Endothelial cell of umbilical vein (primary cell): ENCODE measurements around the gene ANKRD44. TPM values are rescaled to one million over a fixed set of nuclear protein-coding genes. Genes with fewer than 3 reads are reported as not detected.

ENCODE experiments used
- BruUV-seq: library from RNA; stranded (reverse); fragments of 400-500 nt; replicated peaks from 2 replicates; lab custom pipeline; 2021; lab: Mats Ljungman, UMichigan
- CTCF ChIA-PET: fragments of 300-600, 350-600 bp; sonication (Branson Sonifier 250); formaldehyde crosslinking; loops from one replicate; lab custom pipeline; 2021; ENCODE audit warnings: antibody characterized with exemption, inconsistent platforms; lab: Charles Lee
- POLR2A ChIA-PET: fragments of 300-600, 350-600 bp; sonication (Branson Sonifier 250); formaldehyde crosslinking; loops from one replicate; lab custom pipeline; 2021; ENCODE audit warnings: antibody characterized with exemption, inconsistent platforms; lab: Charles Lee
- DNase-seq: peaks from one replicate; pipeline ENCODE4 v3.0.0-alpha.2; 2011; ENCODE audit warnings: low read depth, low spot score
- FAIRE-seq: peaks from 2 replicates; lab custom pipeline; 2011; peaks lifted over from hg19 to GRCh38; lab: Jason Lieb, UNC
- H2AFZ ChIP-seq: 2 replicates; pipeline ENCODE4 v1.6.0; 2012; ENCODE audit warnings: low read depth, low read length, control low read depth, inconsistent platforms
- H3K27ac ChIP-seq: 2 replicates; pipeline ENCODE4 v1.5.1; 2011; ENCODE audit warnings: low read depth, mild to moderate bottlenecking, control low read depth, low read length, moderate library complexity; ENCODE audit not compliant: insufficient read depth
- H3K27me3 ChIP-seq, 2 experiments: 2 replicates each; pipeline versions ENCODE4 v1.6.0 to v1.6.1; 2011; ENCODE audit warnings: low read length in 2 of 2, mixed read lengths in 1 of 2; ENCODE audit not compliant: control insufficient read depth in 2 of 2, insufficient read depth in 2 of 2
- H3K36me3 ChIP-seq, 2 experiments: 2 replicates in 1 of 2; 3 replicates in 1 of 2; pipeline ENCODE4 v1.5.1; 2011; ENCODE audit warnings: low read length in 2 of 2, mild to moderate bottlenecking in 1 of 2, moderate library complexity in 1 of 2; ENCODE audit not compliant: control insufficient read depth in 2 of 2, insufficient read depth in 2 of 2; ENCODE audit errors: extremely low read depth in 1 of 2
- H3K4me1 ChIP-seq: 3 replicates; pipeline ENCODE4 v1.5.1; 2011; ENCODE audit warnings: mild to moderate bottlenecking, low read length; ENCODE audit not compliant: control insufficient read depth, insufficient read depth; ENCODE audit errors: extremely low read depth
- H3K4me2 ChIP-seq: 2 replicates; pipeline ENCODE4 v1.6.1; 2011; ENCODE audit warnings: low read length, control low read depth, mixed read lengths; ENCODE audit not compliant: insufficient read depth
- H3K4me3 ChIP-seq, 3 experiments: fragments of 200-600 bp in 1 of 3; sonication (generic), shearing (Covaris generic) in 1 of 3; replicated peaks in 1 of 3; 2 replicates each; pipeline ENCODE4 v1.5.1; 2011 to 2016; ENCODE audit warnings: control low read depth in 3 of 3, low read length in 3 of 3, mild to moderate bottlenecking in 2 of 3, inconsistent platforms in 1 of 3, low read depth in 1 of 3, moderate library complexity in 1 of 3; ENCODE audit not compliant: insufficient read depth in 1 of 3
- H3K79me2 ChIP-seq: 2 replicates; pipeline ENCODE4 v1.6.0; 2012; ENCODE audit warnings: low read length, inconsistent platforms; ENCODE audit not compliant: control insufficient read depth, insufficient read depth
- H3K9ac ChIP-seq: replicated peaks from 2 replicates; pipeline ENCODE3; 2011; ENCODE audit warnings: low read length, control low read depth; ENCODE audit not compliant: insufficient read depth; ENCODE audit errors: extremely low read depth
- H3K9me1 ChIP-seq: replicated peaks from 3 replicates; pipeline ENCODE4 v1.6.0; 2011; ENCODE audit warnings: mild to moderate bottlenecking, low read length; ENCODE audit not compliant: control insufficient read depth, insufficient read depth; ENCODE audit errors: extremely low read depth
- H3K9me3 ChIP-seq: replicated peaks from 2 replicates; pipeline ENCODE4 v1.5.1; 2012; ENCODE audit warnings: low read length, inconsistent platforms; ENCODE audit not compliant: control insufficient read depth, insufficient read depth
- H4K20me1 ChIP-seq: replicated peaks from 2 replicates; pipeline ENCODE3; 2011; ENCODE audit warnings: mild to moderate bottlenecking, low read length; ENCODE audit not compliant: control insufficient read depth, insufficient read depth; ENCODE audit errors: extremely low read depth
- CTCF ChIP-seq, 2 donors: IDR thresholded peaks; 1 replicate in 1 of 2; 2 replicates in 1 of 2; pipeline ENCODE4 v1.5.1; 2011; ENCODE audit warnings: low read length in 2 of 2, mild to moderate bottlenecking in 2 of 2, moderate library complexity in 2 of 2, control low read depth in 1 of 2, inconsistent platforms in 1 of 2, low read depth in 1 of 2; ENCODE audit not compliant: insufficient read depth in 1 of 2; ENCODE audit errors: extremely low read depth in 1 of 2
- JUN ChIP-seq: IDR thresholded peaks from 2 replicates; pipeline ENCODE4 v1.6.1; 2011; ENCODE audit warnings: borderline replicate concordance, low read depth; ENCODE audit not compliant: insufficient read length, insufficient read depth
- MAX ChIP-seq: IDR thresholded peaks from 2 replicates; pipeline ENCODE4 v1.6.1; 2011; ENCODE audit not compliant: insufficient read depth, insufficient read length
- POLR2A ChIP-seq: IDR thresholded peaks from 2 replicates; pipeline ENCODE4 v1.6.1; 2012; ENCODE audit warnings: low read depth, mild to moderate bottlenecking, control low read depth, low read length
- POLR2AphosphoS5 ChIP-seq: IDR thresholded peaks from 2 replicates; pipeline ENCODE4 v1.6.1; 2012; ENCODE audit warnings: low read depth, mild to moderate bottlenecking, control low read depth, low read length, moderate library complexity; ENCODE audit not compliant: insufficient read depth
- dilution Hi-C: fragments of 300-500 bp; cut with MboI; formaldehyde crosslinking; loops from one replicate; pipeline ENCODE4 v1.15.0; 2019; ENCODE audit warnings: low sequenced_read_pairs; ENCODE audit not compliant: extremely low pct_ligation_motif_present
- intact Hi-C: fragments of 100-400 bp; cut with micrococcal nuclease; formaldehyde crosslinking; loops from one replicate; pipeline ENCODE4 v1.10.0; 2022
- polyA plus RNA-seq, 4 experiments: library from polyadenylated mRNA; depleted of rRNA in 3 of 4; stranded (reverse) in 3 of 4; unstranded in 1 of 4; fragments of >200 nt; gene quantifications; 2 replicates each; pipeline versions ENCODE4 v1.2.1 to v1.2.3, GENCODE V29; 2011 to 2012; ENCODE audit warnings: missing spikeins in 1 of 4
- total RNA-seq: library from RNA; stranded (reverse); gene quantifications from 2 replicates; pipeline ENCODE4 v1.2.3, GENCODE V29; 2021

The ANKRD44 gene
- total and polyA plus RNA-seq, 2 donors (not counting 3 experiments of a cell fraction or from before 2014, with no cell fraction given), result 3.4 to 6.1 TPM

- FAIRE-seq (no peak), DNase-seq (no peak)
- Histone ChIP-seq H3K9me1 (no peaks in the 10 kb centered on the region), H3K27me3 (no peaks in the 10 kb centered on the region), H3K36me3 (no peaks in the 10 kb centered on the region), H4K20me1 (no peaks in the 10 kb centered on the region), H3K9ac (no peak overlapping the region), H3K4me1 (no peaks in the 10 kb centered on the region), H3K79me2 (no peaks in the 10 kb centered on the region), H2AFZ (no peak overlapping the region), H3K4me3 (no peak overlapping the region), H3K4me2 (no peak overlapping the region), H3K9me3 (no peaks in the 10 kb centered on the region), H3K27ac (no peak overlapping the region)
- TF ChIP-seq POLR2A (no peak), JUN (no peak), CTCF (IDR thresholded peaks at IDR 0.05; ENCODE audit: extremely low read depth in 1 of 2, insufficient read depth in 1 of 2, low read depth in 1 of 2, low read length in 2 of 2) (no peak), POLR2AphosphoS5 (no peak), MAX (no peak)
- intact Hi-C loops (no loop called here), dilution Hi-C loops (no loop called here)
- POLR2A ChIA-PET, result no interaction called here
- CTCF ChIA-PET, result no interaction called here
- BruUV-seq, result no TSS peak
Observed at GRCh38 chr2:197232010-197232409, 78.6 kb downstream of the ANKRD44 start.
